WI38 (cell line): ENCODE measurements around the gene DDIAS.
"Not testable (repeated sequence)": the region's sequence is repeated elsewhere in the genome, so short reads cannot be mapped to it uniquely, and the experiment has no call there.

Source experiments
- H3K4me3 ChIP-seq: 2 replicates; pipeline ENCODE4 v1.5.1; 2011; ENCODE audit warnings: low read depth, mild to moderate bottlenecking, control low read depth, low read length
- CTCF ChIP-seq: IDR thresholded peaks from 2 replicates; pipeline ENCODE4 v1.5.1; 2012; ENCODE audit warnings: low read depth, mild to moderate bottlenecking, control low read depth, low read length

The DDIAS gene

GRCh38 chr11:82901165-82901921, at the start of gene DDIAS:
Gene DDIAS (plus strand): TSS chr11:82901736. CDS start chr11:82914739, 13,003 bp downstream.
- H3K4me3 ChIP-seq: peak within 1 kb of the TSS; percentile 71
- no peak for TF ChIP-seq CTCF

- no peak overlapping the region for H3K4me3 ChIP-seq
- no peak for TF ChIP-seq CTCF
These were observed 47.3 kb upstream of the DDIAS start for GRCh38 chr11:82854242-82854641.

- not testable (repeated sequence) for H3K4me3 ChIP-seq
These were observed 46.6 kb upstream of the DDIAS start for GRCh38 chr11:82854916-82855315.

GRCh38 chr11:82855616-82856015, 45.9 kb upstream of the DDIAS start:
- no peak overlapping the region for H3K4me3 ChIP-seq
- no peak for TF ChIP-seq CTCF

GRCh38 chr11:82857145-82857544, 44.4 kb upstream of the DDIAS start:
- no peak for TF ChIP-seq CTCF

GRCh38 chr11:82858133-82858532, 43.4 kb upstream of the DDIAS start:
- H3K4me3 ChIP-seq: peak overlapping the region; percentile 33
- no peak for TF ChIP-seq CTCF

More at GRCh38 chr11:82857145-82857544, 44.4 kb upstream of the DDIAS start:
- H3K4me3 ChIP-seq: no peak overlapping the region

- peak overlapping the region; percentile 33 for H3K4me3 ChIP-seq
- no peak for TF ChIP-seq CTCF
These were observed 42.9 kb upstream of the DDIAS start for GRCh38 chr11:82858556-82859091.
